ENCODE measurements around the gene PSMB3.

DNA sequence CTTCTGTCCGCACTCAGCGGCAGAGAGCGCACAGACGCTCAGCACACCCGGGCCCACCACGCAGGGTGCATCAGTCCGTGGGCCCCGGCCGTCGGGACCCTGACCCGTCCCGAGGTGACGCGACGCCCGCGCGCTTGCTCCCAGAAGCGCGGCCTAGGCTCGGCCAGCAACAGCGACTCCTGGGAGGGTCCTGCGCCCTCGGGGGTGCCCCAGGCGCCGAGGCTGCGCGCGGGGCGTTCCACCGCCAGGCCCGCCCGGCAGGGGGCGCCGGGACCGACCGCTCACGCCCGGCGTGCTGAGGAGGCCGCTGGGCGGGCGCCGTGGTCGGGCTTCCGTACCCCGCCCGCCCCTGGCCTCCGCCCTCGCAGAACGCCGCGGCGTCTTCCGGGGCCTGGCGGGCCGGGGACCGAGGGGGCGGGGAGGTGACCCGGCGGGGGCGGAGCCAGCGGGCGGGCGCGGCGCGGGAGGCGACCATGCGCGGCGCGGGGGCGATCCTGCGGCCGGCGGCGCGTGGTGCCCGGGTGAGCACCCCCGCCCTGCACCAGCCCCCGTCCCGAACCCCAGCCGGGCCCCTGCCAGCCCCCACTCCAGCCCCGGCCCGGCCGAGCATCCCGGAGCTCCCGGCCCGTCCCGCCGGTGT lies 22.5 kb upstream of the PSMB3 start, which contains the start of gene CISD3:
- TF ChIP-seq, protein P1, sequence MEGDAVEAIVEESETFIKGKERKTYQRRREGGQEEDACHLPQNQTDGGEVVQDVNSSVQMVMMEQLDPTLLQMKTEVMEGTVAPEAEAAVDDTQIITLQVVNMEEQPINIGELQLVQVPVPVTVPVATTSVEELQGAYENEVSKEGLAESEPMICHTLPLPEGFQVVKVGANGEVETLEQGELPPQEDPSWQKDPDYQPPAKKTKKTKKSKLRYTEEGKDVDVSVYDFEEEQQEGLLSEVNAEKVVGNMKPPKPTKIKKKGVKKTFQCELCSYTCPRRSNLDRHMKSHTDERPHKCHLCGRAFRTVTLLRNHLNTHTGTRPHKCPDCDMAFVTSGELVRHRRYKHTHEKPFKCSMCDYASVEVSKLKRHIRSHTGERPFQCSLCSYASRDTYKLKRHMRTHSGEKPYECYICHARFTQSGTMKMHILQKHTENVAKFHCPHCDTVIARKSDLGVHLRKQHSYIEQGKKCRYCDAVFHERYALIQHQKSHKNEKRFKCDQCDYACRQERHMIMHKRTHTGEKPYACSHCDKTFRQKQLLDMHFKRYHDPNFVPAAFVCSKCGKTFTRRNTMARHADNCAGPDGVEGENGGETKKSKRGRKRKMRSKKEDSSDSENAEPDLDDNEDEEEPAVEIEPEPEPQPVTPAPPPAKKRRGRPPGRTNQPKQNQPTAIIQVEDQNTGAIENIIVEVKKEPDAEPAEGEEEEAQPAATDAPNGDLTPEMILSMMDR (conservative IDR thresholded peaks at IDR 0.05; ENCODE audit: low read length), result peak; percentile 75
- TF ChIP-seq EZH2phosphoT487 (IDR thresholded peaks at IDR 0.05; ENCODE audit: borderline replicate concordance, low read depth, low read length), result no peak
